CD1c-positive myeloid dendritic cell (primary cell): ENCODE measurements around the gene LRRC8B.
"Not testable (repeated sequence)": the region's sequence is repeated elsewhere in the genome, so short reads cannot be mapped to it uniquely, and the experiment has no call there.

Experiments
- DNase-seq: peaks from one replicate; pipeline ENCODE4 v3.0.0-alpha.2; 2016; ENCODE audit errors: extremely low spot score

LRRC8B gene

DNA sequence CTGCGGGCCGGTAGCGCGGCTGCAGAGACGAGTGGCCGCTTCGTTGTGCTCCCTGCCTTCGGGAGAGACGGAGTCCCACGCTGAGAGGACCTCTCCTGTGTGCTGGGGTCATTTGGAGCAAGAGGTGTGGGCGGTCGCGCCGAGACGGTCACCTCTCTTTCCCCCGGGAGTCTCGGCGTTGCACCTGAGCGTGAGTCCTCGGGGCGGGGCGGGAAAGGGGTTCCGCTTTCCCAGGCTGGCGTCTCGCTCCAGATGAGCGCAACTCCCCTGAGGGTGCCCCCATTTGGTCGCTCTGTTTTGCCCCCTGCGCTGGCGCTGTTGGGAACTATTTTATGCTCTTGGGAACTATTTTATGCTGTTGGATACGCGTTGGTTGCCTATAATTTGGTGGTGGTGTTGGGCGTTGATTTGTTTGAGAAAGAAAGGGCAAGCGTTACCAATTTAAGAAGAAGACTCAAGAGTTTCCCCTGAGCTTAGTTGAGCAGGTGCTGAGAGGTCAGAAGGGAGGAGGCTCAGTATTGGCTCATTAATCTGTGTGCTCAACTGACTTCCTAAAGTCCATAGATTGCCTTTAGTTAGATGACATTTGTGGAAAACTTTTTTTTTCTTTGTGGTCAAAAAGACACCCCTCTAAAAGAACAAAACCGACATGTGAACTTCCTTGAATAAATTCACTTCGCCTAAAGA is 683 bp downstream of the LRRC8B start:
- DNase-seq = peak; percentile 63

DNA sequence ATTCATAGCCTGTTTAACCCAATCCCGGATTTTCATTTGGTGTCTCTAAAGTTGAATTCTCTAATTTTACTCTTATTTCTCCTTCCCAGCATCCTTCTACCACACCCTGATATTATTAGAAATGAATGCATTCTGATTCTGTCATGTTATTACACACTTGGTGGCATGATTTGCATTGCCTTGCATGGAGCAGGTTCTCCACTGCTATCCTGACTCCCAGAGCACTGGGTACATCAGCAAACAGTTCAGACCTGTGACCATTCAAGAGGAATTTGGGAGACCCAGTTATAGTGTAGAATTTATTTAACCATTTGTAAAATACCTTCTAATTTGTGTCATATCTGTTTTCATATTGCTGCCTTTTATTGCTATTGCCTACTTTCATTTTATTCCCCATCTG is 2.6 kb downstream of the LRRC8B start:
- no peak for DNase-seq

DNA sequence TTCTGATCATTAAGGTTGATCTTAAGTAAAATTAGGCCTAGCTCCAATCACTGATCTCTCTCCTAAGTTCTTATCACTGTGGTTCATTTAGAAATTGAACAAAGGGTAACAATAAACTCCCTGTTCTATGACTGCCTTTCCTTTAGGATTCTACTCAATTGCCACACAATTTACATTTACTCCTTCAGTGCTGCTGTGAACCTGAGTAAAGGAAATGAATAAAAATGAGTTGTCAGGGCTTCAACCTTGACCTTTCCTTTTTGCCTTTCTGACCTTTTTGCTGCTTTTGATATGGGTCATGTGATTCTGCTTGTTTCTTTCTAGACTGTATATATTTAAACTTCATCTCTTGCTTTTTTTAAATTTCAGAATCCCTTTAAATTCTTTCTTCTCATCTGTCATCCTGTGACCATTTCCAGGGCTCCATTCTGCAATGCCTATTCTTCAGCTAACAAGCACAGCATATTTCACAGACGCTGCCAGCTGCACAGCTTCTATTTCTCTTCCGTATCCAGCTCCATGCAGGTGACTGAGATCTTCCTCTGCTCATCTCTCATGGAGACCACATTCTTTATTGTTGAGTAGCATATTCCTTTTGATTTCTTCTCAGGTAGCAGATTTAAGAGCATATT is 3.2 kb downstream of the LRRC8B start:
- no peak for DNase-seq

DNA sequence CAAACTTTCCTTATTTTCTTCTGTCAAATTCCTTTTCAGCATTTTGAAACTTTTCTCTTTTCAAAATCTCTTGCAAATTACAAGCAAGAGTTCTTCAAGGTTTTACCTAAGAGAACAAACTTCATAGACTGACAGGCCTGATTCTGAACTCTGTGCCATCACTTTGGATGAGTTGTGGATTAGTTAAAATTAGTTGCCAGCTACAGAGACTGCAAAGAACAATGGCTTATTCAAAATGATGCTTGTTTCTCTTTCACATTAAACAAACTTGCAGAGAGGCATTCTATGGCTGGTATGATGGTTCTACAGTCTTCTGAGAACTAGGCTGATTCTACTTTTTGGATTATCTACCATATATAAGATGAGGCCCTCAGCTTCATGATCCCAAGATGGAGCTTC is 3.8 kb downstream of the LRRC8B start:
- no peak for DNase-seq

DNA sequence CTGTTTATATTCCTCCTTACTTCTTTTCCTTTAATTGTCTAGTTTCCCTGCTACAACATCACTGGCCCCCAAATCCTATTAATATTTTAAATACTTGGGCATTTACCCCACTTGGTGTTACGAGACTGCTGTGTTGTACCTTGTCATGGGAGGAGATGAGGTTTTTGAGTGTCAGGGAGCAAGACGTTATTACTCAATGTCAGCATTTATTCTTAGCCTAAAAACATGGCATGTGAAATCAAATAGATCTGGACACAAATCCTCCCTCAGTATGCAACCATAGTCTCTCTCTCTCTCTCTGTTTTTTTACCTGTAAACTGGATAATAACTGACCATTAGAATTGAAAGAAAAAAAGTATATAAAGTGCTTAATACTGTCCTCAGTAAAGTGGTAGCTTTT is 4.6 kb downstream of the LRRC8B start:
- DNase-seq = no peak

DNA sequence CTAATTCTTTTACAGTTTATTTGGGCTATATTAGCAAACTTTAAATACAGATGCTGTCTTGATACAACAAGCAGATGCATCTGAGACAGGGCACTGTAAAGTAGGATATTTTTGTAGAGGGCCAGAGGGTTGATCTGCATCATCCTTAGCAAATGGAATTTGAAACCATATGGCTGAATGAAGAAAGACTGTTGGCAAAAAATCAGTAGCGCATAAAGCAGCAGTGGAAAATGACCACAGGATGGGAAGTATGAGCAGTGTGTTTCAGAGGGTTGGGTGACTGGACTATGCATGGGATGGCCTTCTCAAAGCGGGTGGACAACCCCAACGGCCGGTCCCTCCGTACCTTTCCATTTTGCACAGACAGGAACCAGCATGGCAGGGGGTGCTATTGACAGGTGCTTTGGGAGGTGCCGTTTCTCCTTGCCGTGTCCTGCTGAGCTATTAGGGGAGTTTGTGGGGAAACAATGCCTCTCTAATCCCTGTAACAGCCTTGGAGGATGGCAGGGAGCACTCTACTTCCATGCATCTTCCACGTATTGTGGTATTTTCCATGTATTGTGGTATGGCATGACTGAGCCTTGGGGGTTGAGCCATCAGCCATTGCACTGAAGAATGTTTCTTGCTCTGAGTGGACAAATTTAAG is 5.9 kb downstream of the LRRC8B start:
- DNase-seq = no peak

DNA sequence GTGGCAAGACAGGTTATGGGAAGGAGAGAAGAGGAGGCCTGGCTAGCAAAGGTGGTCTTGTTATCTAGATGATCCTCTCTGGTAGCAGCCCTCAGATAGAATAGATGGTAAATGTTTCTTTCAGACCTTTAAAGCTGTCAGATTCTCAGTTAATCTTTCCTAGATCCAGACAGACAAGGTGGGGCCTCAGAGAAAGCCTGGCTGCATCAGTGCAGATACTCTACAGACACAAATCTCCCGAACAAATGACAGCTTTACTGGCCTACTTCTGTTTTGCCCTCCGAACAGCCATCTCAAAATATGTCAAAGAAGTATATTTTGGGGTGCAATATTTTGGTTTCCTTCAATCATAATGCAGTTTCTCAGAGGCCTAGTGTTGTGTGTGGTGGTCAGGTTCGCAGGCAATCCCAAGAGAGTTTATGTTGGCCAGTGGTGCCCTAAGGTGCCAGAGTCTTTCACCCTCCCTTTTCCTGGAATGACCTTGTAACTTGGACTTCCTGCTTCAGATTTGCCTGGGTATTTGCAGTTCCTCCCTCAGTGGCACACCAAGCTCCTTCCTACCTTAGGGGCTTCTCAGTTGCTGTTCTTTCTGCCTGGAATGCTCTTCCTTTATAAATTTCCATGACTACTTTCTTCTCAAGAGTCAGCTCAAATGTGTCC is 7.0 kb downstream of the LRRC8B start:
- no peak for DNase-seq

DNA sequence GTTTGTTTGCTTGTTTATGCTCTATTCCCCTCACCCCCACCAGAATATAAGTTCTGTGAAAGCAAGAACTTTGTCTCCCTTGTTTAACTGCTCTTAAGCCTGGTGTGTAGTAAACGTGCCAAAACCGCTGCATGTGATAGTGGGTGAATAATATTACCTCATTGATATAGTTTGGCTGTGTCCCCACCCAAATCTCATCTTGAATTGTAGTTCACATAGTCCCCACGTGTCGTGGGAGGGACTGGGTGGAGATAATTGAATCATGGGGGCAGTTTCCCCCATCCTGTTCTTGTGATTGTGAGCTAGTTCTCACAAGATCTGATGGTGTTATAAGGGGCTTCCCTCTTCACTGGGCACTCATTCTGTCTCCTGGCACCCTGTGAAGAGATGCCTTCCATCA is 7.6 kb downstream of the LRRC8B start:
- no peak for DNase-seq

DNA sequence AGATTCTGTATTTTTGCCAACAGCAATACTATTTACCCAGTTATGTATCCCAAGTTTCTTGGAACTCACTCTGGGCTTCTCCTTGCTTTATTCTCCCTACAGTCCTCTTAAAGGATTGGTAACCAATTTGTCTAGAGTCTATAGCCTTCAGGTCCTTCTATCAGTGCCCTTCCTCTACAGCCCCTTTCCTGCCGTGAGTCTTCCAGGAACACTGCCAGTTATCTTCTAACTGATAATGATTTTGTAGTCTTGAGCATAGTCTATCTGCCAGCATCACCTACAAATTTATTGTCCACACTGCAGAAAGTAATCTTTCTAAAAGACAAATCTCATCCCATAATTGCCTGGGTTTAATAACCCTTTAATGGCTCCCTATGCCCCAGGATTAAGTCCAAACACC is 8.2 kb downstream of the LRRC8B start:
- no peak for DNase-seq

DNA sequence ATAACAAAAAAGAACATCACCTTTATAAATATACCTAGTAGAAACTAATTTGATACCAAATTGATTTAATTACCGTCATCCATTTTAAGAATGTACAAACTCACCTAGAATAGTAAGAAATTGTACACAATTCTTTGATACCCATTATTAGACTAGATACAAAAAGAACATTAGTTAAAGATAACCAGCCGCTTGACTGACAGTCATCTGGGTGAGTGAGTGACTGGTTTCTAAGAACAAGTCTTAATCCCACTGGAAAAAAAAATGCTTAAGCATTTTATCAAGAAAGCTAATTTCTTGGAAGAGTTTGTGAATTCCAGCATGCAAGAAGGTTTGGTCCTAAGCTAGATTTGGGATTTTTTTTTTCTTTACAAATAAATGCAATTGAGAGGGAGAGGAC is 10.9 kb downstream of the LRRC8B start:
- DNase-seq = no peak

DNA sequence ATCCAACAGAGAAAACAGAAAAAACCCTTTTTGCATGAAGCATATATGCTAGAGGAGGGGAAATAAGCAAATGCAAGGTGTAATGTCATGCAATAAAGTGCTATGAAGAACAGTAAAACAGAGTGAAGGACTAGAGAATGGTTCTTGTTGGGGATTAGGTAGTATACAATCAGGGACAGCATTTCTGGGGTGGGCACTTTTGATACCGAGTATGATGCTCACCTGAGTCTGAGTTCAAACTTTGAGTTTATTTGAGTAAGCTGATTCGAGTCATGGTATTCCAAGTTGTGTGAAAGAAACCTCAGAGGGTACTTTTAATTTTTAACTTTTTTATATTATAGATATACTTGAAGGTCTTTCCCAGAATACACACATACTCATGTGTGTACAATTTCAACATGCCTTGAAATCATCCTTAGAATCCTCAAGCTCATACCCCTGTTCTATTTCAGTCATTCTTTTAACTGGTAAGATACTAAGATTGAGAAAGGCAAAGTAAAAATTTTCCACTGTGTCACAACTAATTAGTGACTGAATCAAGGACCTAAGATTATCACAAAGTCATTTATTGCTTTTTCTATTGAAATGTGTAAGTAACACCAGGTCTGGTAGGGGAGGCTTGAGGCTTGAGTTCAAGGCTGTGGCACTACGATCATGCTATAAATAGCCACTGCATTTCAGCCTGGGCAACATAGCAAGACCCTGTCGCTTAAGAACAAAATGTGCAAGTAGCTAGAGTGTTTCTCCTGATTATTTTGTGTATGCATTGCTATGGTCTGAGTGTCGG is 12.1 kb downstream of the LRRC8B start:
- DNase-seq = no peak

DNA sequence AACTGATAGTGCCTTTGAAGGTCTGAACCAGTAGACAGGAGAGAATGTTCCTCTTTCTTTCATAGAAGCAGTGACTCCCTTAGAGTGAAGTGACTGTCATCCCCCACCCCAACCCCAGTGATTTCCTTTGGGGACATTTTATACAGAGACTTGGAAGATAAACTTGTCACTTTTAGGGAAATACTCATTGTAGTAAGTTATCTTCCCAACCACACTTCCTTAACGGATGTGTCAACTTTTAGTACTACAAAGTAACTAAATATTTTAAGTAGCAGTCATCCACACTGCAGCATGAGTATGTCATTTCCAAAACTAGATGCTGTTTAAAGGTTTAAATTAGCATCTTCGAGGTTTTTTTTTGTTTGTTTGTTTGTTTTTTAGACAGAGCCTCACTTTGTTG is 13.7 kb downstream of the LRRC8B start:
- peak; percentile 65 for DNase-seq

DNA sequence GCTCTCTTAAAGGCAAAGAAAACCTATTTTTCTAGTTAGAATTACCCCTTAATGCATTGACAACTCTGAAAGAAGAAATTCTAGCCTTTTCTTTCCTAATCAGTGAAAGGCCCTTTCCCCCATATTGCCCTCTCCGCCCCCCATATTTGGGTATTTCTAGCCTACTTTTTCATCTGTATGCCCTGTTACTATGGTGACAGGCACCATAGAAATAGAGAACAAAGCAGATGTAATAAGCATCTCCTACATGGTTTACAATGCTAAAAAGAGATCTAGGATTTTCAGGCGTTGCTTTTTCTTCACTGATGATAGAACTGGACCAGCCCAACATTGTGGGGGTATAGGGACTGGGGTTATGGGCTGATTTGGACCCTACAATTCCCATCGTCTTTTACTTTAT is 14.5 kb downstream of the LRRC8B start:
- DNase-seq = peak; percentile 24

DNA sequence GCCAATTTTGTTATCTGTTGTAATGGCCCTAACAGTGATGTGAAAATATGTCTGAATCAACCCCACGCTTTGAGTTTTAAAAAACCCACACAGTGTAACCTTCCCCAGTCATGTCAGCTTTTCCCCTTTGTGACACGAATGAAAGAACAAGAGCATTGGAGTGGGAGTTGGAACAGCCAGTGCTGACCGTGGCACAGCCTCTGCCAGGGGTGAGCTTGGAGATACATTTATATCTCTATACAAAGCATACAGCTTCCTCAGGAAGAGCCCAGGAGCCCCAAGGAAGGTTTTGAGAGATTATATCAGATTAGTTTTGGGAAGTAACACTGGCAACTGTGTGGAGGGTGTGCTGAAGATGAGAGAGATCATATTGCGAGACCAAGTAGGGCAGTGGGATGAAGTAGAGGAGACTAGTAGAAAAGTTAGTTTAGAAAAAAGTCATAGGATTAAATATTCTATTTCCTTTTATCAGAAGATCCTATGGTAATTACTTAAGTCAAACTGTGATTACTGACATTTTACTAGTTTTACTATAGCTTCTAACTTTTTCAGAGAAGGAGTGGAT is 15.9 kb downstream of the LRRC8B start:
- peak; percentile 74 for DNase-seq

DNA sequence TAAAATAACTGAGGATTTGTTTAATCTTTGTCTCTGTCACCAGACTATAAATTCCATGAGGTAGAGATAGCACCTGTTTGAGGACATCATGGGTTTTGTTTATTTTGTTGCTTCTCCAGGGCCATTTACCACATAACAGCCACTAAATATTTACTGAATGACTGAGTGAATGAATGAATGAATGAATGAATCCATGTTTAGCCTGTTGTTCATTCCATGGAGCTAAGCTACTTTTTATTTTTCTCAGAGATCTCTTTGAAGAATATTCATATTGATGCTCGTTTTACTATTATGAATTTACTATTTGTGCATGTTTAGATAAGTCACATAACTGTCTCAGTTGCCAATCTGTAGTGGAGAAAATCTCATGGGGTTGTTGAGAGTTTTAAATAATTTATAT is 17.7 kb downstream of the LRRC8B start:
- DNase-seq = no peak

DNA sequence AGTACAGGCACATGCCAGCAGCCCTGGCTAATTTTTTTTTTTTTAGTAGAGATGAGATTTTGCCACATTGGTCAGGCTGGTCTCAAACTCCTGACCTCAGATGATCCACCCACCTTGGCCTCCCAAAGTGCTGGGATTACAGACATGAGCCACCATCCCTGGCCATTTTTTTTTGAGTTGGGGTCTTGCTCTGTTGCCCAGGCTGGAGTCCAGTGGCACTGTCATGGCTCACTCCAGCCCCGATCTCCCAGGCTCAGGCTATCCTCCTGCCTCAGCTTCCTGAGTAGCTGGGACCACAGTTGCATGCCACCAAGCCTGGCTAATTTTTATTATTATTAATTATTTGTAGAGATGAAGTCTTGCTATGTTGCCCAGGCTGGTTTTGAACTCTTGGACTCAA is 19.0 kb downstream of the LRRC8B start:
- DNase-seq = not testable (repeated sequence)

DNA sequence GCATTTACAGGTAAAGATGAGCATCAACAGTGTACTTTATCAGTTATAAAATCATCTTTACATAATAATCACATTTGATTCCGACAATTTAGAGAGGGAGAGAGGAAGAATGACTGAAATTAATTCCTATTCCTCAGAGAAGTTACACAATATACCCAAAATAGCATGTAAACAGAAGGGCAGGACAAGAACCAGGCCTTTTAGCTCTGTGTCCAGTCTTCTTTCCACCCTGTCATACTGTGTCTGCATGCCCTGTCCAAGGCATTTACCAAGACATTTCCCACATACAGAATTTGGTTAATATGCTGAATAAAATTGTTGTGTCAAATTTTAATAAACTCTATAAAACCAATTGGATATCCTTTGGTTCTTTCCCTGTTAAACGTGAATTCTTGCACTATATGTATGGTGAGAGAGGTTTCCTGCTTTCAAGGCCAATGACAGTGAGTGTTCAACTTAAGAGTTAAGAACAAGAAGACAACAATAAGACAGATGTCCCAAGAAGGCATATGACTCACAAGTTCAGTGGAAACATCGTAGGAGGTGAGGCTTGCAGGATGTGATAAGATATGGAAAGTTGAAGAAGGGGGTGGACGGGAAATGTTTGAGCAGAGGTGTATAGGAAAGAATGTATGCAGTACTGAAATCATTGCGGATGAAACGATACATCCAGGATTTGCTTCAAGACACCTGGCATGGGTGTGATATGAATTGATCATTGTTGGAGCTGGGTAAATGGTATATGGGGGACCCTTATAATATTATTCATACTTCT is 20.8 kb downstream of the LRRC8B start:
- peak; percentile 82 for DNase-seq

DNA sequence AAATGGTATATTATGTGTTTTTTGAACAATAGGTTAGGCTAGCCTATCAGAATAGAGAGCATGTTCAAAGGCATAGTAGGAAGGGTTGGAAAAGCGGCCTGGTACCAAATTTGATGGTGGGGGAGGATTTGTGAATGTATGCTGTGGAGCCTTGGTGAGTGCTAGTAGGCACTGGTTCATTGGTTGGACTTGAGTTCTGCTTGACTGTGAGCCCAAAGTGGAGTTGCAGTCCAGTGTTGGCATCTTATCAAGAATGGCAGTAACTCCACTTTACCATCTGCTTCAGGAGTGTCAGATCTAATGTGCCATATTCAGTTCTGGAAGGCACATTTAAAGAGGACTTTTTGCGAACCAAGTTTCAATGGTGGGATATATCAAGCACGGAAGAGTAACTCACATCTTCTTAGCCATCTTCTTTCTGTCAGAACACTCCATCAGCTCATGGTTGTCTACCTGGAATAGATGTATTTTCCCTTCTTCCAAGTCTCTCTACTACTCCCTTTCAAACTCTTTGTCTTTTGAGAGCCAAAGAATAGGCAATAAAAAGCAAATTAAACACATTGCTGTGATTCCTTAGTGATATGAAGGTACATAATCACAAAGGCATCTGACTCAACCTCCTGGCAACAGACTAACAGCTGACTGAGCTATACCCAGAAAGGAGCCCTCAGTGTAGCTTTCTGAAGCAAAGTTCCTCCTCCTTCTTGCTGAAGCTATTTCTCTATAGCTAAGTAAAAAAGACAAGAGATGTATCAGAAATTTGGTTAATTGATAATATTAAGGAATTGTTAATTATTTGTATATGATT is 21.7 kb downstream of the LRRC8B start:
- DNase-seq = peak; percentile 28

DNA sequence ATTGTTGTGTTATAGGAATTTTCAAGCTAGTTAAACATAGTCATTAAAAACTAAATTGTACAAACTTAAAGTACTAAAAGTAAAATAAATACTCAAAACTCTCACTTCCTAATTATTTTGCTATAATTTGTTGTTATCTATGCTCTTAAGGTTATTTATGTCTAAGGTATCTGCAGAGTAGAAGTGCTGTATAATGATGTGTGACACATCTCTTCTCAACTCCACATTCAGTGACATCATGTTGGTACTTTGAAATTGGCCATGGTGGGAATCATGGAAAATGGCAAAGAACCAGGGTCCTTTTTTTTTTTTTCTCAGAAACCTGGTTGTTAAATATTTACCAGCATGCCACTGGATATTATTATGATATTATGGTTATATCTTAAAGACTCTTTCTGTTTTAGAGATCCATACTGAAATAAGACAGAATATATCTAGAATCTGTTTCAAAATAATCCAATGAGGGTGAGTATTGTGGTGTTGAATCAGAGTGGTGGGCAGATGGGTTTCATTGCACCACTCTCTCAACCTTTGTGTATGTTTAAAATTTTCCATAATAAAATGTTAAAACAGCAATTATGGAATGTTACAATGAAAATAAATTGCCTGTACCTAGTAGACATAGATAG is 22.4 kb downstream of the LRRC8B start:
- no peak for DNase-seq
